Amniotic epithelial cell (primary cell): ENCODE measurements around the gene SYCP2.
"Not testable (repeated sequence)": the region's sequence is repeated elsewhere in the genome, so short reads cannot be mapped to it uniquely, and the experiment has no call there.

Experiments used
- DNase-seq: peaks from one replicate; pipeline ENCODE4 v3.0.0-alpha.2; 2010; ENCODE audit warnings: low read depth

SYCP2 gene

DNA sequence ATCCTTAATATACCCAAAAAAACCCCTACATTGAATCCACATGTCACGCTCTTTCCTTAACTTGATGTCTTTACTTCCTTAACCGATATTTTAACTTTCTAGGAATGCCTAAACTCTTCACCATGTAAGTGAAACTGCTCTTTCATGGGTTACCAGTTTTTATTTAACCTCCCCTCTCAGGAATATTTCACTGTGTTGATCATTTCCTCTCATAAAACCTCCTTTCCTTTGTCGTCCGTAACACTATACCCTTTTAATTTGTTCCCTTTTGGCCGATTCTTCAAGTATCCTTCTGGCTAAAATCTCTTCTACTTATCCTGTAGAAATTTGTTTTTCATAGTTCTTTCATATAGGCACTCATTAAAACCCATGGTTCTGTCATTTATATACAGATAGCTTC lies 24.6 kb downstream of the SYCP2 start:
- DNase-seq = no peak

DNA sequence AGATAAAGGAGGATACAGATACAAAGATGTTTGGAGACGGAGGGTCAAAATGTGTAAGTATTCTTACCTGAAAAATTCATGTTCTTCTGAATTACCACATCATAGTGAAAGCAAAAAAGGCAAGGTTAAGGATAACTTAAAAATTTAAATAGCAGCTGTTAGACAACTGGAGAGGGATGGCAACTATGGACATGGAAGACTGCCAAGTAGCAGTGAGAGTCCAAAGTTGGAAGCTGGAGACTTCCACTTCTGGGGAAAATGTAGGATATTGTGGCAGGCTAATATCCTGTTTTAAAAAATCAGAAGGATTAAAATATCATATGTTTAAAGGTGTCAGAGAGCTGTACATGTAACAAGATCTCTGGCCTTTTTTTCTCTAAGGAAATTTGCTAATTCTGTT lies 29.8 kb downstream of the SYCP2 start:
- no peak for DNase-seq

DNA sequence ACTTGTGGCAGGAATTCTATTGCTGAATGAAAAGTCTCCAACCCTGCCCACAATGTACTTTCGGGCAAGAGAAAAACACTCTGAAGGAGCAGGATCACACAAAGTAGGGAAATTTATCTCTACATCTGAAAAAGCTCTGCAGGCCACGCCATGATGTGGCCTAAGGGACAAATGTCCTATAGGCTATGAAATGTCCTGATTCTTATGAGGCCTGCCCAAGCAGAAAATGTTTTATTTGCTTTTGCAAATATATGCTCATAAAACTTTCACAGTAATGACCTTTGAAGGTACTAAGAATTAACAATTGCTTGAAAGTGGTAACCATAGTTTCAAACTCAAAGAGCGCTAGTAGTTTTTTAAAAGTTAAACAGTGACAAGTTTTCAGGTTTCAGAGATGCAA lies 31.0 kb downstream of the SYCP2 start:
- DNase-seq = no peak

DNA sequence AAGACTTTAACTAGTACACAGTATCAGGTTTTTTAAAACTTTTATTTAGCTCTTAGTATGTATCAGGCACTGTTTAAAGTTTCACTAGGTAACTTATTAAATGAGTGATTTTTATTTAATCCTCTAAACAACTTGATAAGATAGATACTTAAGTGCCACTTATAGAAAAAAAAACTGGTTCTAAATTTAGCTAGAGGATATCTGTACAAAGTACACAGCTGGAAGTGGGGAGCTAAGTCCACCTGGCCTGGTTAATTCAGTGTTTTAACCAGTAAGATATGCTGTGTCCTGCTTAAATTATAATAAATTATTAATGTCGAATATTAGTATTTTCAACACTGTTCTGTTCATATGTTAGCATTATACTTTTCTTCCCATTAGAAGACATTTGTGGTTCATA lies 37.5 kb downstream of the SYCP2 start:
- DNase-seq = no peak

DNA sequence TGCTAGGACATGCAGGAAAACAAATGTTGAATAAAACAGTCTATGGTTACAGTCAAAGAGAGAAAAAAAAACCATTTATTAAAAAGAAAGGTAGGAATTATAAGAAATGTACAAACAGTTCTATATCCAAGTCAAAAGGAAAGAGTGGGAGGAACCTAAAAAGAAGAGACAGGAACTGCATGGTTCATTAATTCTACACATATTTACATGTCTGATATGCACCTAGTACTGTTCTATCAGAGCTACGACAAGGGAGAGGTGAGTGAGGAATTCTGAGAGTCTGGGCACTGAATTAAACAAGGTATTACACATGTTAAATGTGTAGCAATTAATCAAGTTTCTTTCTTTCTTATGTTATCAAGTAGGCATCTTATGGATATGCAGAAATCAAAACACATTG lies 41.9 kb downstream of the SYCP2 start:
- no peak for DNase-seq

DNA sequence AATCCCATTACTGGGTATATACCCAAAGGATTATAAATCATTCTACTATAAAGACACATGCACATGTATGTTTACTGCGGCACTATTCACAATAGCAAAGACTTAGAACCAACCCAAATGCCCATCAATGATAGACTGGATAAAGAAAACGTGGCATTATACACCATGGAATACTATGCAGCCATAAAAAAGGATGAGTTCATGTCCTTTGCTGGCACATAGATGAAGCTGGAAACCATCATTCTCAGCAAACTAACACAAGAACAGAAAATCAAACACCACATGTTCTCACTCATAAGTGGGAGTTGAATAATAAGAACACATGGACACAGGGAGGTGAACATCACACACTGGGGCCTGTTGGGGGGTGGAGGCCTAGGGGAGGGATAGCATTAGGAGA lies 43.4 kb downstream of the SYCP2 start:
- DNase-seq = not testable (repeated sequence)

DNA sequence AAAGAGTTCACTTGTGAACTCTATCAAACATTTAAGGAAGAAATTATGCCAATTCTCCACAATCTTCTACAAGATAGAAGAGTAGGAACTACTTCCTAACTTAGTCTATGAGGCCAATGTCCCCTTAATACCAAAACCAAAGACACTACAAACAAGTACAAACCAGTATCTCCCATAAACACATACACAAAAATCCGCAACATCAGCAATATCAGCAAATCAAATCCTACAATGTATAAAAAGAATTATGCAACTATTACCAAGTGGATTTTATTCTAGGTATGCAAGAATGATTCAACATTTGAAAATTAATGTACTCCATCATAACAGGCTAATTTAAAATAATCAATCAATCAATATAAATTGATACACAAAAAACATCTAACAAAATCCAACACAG lies 45.4 kb downstream of the SYCP2 start:
- no peak for DNase-seq

DNA sequence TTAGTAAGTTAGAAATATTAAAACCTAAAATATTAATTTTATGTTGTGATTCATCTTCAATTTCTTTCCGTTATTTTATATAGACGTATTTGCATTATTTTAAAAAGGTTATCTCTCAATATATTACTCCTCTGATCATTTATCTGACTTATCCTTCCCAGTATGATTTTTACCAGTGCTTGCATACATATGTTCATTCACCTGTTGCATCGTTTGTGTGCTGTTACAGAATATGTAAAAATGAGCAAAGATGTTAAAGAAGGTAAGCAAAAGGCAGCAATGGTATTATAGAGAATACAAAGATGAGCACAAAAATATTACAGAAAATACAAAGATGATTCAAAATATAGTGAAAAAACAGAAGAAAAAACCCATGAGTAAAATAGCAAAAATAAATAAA lies 48.9 kb downstream of the SYCP2 start:
- no peak for DNase-seq

DNA sequence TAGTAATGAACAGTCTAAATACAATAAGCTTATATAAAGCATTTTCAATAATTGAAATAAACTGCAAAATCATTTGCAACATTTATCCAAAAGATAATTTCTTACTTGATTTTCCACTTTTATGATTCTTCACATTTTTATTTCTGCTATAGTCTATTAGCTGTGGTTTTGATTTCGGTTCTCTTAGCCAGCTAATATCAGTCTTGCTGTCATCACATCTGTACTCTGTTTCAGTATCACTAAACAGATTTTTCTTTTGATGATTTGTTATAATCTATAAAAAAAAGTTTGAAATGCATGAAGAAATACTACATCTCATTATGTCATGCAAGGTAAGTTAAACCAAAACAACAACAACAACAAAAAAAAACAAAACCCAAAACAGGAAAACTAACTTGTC lies 53.2 kb downstream of the SYCP2 start:
- DNase-seq = no peak

DNA sequence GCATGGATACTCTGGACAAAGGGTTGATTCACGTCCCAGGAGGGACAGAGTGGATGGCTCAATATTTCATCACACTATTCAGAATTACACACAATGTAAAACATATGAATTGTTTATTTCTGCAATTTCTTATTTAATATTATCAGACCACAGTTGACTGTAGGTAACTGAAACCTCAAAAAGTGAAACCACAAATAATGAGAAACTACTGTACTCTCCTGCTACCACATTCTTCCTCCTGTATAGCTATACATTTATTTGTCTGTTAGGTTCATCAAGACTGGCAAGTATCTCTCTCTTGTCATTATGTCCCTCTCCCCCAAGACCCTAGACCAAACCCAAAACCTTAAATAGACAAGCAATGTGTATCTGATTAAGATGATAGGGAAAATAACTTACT lies 60.0 kb downstream of the SYCP2 start:
- DNase-seq = no peak

DNA sequence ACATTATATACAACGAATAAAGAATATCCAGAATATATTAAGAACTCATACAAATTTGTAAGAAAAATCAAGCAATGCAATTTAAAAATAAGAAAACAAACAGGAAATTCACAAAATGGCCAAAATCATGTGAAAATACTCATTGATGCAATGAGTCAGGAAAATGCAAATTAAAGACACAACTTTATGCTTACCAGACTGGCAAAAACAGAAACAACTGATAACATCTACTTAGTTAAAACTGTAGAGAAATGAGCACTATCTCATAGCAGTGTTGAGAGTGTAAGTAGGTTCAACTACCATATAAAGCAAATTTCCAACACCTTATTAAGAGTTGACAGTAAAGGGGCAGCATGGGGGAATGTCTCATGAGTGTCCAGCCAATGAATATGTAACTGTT lies 62.3 kb downstream of the SYCP2 start:
- no peak for DNase-seq

DNA sequence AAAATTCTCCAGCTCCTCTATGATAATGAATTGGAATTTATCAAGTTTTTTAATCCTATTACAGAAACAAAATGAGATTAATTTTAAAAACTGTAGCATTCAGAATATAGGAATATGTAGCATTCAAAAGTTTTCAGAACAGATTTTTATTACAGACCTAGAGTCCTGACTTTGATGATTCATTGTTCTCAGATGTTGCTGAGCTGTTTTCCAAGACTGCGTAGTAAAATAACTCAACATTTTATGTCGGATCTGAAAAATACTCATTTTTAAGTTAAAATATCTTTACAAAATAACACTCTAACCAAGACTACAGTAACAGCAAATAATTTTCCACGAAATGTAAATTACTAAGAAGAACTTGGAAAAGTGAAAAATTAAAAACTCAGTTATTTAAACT lies 67.1 kb downstream of the SYCP2 start:
- DNase-seq = no peak

DNA sequence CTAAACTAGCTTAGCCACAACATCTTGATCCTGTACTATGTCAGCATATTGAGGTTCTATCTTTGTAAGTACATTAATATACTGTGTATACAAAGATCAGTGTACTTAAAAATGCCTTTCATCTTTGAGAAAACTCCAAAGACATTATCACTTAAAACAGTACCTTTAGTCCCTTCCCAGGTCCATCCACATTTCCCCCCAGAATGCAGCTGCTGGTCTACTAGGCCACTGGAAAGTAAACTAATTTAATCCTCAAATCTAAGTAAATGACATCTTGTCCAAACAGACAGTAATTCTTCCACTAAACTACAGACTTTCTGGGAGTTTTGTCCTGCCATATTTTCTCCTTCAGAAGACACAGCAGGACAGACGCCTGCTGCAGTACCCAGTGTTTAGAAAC lies 68.7 kb downstream of the SYCP2 start:
- no peak for DNase-seq

DNA sequence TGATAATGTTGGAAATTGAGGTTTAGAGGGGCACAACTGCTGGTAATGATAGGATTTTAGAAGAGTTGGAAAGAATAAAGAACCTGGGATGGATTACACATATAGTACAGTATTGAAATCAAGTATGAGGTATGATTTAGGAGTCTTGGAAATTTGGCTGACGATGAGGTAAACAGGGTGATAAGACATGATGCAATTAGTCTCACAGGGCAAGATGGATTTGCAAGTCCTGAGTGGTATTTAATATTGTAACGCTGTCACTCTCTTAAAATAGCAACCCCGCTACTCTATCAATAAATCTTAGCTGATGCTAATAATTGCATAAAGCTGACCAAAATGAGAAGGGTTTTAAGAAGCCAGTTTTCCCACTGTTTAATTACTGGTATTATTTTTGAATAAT lies 70.4 kb downstream of the SYCP2 start:
- DNase-seq = no peak

DNA sequence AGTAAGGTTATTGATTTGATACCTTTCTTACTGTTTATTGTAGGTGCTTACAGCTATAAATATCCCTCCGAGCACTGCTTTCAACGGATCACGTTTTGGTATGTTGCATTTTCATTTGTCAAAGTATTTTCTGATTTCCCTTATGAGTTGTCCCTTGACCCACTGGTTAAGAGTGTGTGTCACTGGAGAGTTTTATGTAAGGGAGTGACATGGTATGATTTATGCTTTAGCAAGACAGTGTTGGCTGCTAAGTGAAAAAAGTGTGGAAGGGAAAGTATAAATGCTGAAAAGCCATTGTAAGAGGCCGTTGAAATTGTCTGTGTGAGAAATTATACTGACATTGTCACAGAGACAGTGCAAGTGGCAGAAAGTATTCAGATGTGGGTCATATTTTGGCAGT lies 72.0 kb downstream of the SYCP2 start:
- no peak for DNase-seq

DNA sequence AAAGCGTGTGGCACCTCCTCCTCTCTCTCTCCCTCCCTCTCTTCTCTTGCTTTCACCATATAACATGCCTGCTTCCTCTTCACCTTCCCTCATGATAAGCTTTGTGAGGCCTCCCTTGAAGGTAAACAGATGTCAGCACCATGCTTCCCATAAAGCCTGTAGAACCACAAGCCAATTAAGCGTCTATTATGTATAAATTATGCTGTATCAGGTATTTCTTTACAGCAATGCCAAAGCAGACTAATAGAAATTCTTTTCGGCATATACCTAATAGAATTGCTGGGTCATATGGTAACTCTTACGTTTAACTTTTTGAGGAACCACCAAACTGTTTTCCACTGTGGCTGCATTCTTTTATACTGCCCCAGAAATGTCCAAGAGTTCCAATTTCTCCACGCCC lies 75.0 kb downstream of the SYCP2 start:
- no peak for DNase-seq

DNA sequence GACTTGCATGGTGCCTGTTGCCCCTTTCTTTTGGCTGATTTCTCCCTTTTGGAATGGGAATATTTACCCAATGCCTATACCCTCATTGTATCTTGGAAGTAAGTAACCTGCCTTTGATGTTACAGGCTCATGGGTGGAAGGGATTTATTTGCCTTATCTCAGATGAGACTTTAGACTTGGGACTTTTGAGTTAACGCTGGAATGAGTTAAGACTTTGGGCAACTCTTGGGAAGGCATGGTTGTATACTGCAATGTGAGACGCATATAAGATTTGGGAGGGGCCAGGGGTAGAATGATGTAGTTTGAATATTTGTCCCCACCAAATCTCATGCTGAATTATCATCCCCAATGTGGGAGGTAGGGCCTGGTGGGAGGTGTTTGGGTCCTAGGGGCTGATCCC lies 75.5 kb downstream of the SYCP2 start:
- no peak for DNase-seq

DNA sequence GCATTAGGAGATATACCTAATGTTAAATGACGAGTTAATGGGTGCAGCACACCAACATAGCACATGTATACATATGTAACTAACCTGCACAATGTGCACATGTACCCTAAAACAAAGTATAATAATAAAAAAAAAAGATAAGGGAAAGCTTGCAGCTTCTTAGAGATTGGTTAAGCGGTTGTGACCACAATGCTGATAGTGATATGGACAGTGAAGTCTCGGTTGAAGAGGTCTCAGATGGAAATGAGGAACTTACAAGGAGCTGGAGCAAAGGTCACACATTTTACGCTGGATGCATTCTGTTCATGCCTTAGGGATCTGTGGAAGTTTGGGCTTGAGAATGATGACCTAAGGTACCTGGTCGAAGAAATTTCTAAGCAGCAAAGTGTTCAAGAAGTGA lies 76.5 kb downstream of the SYCP2 start:
- DNase-seq = not testable (repeated sequence)

DNA sequence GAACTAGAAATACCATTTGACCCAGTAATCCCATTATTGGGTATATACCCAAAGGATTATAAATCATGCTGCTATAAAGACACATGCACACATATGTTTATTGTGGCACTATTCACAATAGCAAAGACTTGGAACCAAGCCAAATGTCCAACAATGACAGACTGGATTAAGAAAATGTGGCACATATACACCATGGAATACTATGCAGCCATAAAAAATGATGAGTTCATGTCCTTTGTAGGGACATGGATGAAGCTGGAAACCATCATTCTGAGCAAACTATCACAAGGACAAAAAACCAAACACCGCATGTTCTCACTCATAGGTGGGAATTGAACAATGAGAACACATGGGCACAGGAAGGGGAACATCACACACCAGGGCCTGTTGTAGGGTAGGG lies 76.9 kb downstream of the SYCP2 start:
- DNase-seq = not testable (repeated sequence)

DNA sequence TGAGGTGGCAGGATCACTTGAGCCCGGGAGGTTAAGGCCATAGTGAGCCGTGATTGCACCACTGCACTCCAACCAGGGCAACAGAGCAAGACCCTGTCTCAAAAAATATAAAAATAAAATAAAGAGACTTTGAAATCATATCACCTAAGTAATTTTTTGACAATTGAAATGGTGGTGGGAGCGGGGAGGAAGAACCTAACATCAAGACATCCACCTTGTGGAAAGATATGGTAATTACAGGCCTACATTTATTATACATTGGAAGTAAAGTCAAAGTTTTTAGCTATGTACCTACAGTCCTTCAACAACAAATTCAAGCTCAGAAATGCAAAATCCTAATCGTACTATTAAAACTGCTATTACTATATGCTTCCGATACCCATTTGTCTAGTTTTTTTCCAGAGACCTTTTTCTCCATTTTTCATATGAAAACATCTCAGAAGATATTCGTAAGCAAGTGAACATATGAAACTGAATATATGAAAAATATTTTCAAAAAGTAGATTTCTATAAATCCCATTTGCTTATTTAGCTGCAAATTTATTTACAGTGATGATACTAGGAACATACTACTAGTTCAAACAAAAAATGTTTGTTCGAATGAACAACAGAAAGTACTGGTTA lies 83.3 kb downstream of the SYCP2 start:
- DNase-seq = peak; percentile 27

DNA sequence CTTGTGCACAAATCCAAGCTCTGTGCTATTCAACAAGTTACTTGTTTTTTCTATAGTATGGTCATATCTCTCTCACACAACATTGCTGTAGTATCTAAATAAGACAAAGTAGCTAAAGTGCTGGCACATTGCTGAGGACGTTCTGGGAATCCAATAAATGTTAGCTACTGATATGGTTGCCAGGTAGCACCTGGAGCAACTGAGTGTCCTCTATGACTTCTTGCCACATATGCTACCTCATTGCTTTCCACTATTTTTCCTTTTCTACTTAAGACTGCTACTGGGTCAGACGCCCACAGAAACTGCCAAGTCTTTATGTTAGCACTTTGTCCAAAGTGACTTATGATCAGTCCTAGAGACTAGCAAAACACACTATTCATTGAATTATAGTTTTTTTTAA lies 85.3 kb downstream of the SYCP2 start:
- no peak for DNase-seq

DNA sequence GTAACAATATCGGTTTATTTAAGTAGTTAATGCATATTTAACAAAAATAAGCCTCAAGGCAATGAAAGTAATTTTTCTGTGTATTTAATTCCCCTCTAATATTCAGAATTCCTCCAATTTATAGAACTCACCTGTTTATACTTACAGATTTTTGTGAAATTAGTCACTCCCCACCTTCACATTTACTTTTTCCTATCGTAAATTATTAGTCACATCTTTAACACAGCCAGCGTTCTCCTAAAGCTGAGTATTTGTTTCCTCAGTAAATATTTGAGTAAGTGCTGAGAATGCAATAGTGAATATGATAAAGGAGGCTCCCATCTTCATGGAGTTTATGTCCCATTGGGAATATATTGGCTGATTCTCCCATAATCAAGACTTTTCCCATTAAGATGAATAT lies 88.0 kb downstream of the SYCP2 start:
- no peak for DNase-seq

DNA sequence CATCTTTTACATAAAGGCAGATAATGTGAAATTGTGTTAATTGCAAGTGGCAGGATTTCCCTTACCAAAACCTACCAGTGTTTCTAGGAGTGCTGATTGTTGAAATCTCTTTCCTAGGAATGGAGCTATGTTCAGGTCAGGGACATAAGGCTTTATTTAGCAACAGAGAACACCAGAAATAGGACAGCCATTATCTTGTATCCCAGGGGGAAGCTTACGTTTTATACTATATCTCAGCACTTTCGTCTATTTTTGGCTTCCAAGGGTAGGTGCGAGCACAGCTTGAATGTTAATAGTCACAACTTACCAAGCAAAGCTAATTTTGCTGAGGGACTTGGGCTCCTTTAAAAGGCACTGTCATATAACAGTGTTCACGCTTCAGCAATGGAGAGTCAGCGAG lies 94.0 kb downstream of the SYCP2 start:
- DNase-seq = no peak

DNA sequence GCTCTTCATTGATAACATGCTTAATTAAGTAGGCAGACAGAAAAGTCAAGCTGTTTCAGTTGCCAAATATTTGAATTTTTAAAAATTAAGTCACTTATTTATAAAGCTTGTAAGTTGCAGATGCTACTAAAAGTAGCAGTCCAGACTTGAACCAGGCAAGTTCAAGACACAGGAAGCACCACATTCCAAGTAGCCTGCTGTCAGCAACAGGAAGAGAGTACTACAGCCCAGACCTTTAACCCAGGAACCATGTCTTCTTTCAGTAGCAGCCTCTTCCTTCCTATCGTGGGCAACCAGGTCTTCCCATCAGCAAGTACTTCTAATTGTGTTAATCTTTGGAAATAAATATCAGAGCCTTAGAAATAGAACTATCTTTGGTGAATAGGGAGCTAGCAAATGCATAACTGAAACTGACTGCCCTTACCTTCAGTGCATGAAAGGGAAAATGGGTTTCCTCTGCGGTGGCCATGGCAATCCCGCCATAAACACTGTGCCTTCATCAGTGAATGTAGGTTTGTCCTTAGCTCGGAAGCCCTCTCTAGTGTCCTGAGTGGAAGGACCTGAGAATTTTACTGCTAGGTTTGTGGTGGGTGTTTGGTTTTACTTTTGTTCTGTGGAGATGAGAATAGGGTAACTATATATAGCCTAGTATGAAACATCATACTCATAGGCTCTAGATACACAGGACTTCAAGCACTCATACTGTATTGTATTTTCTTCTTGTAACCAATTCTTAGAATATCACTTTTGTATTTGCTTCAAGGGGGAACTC lies 95.6 kb downstream of the SYCP2 start:
- no peak for DNase-seq
